PC-9 (cell line): ENCODE measurements around the gene CCDC191. TPM values are rescaled to one million over a fixed set of nuclear protein-coding genes. Genes with fewer than 3 reads are reported as not detected.

Experiments
- BruUV-seq: library from RNA; stranded (reverse); fragments of 400-500 nt; replicated peaks from 2 replicates; lab custom pipeline; 2021; lab: Mats Ljungman, UMichigan
- CTCF ChIA-PET: fragments of 300-600 bp; sonication (Branson Sonifier 250); formaldehyde crosslinking; loops from one replicate; lab custom pipeline; 2022; ENCODE audit warnings: antibody characterized with exemption; lab: Charles Lee
- POLR2A ChIA-PET: fragments of 300-600 bp; sonication (Branson Sonifier 250); formaldehyde crosslinking; loops from one replicate; lab custom pipeline; 2022; ENCODE audit warnings: antibody characterized with exemption; ENCODE audit not compliant: unreplicated experiment; lab: Charles Lee
- DNase-seq, 2 experiments: peaks; one replicate each; pipeline versions ENCODE4 v3.0.0 to v3.0.0-alpha.2; 2015 to 2022; ENCODE audit warnings: mixed read lengths in 1 of 2
- H2AFZ ChIP-seq: fragments of 200-600 bp; sonication (generic); 2 replicates; pipeline ENCODE4 v1.8.1; 2017; ENCODE audit warnings: antibody characterized with exemption
- H3F3A ChIP-seq: fragments of 200-600 bp; sonication (generic); 2 replicates; pipeline ENCODE4 v1.8.1; 2017; ENCODE audit warnings: antibody characterized with exemption, mild to moderate bottlenecking, low read depth; ENCODE audit not compliant: insufficient read depth
- H3K27ac ChIP-seq: fragments of 200-600 bp; sonication (generic); 2 replicates; pipeline ENCODE4 v1.6.1; 2016; ENCODE audit warnings: mixed run types
- H3K27me3 ChIP-seq: fragments of 200-600 bp; sonication (generic); 2 replicates; pipeline ENCODE4 v1.6.1; 2016; ENCODE audit warnings: low read depth, mixed run types; ENCODE audit not compliant: insufficient read depth
- H3K36me3 ChIP-seq: fragments of 200-600 bp; sonication (generic); 2 replicates; pipeline ENCODE4 v1.6.1; 2016; ENCODE audit warnings: low read depth, mixed run types
- H3K4me1 ChIP-seq: fragments of 200-600 bp; sonication (generic); replicated peaks from 2 replicates; pipeline ENCODE4 v1.6.1; 2016; ENCODE audit warnings: mixed run types; ENCODE audit not compliant: insufficient read depth
- H3K4me2 ChIP-seq: fragments of 200-600 bp; sonication (generic); 2 replicates; pipeline ENCODE4 v1.6.1; 2017; ENCODE audit warnings: mixed run types
- H3K4me3 ChIP-seq: fragments of 200-600 bp; sonication (generic); 2 replicates; pipeline ENCODE4 v1.6.1; 2016; ENCODE audit warnings: mixed run types
- H3K79me2 ChIP-seq: fragments of 200-600 bp; sonication (generic); 2 replicates; pipeline ENCODE4 v1.6.1; 2017; ENCODE audit warnings: low read depth, mixed run types
- H3K9me2 ChIP-seq: fragments of 200-600 bp; sonication (generic); 2 replicates; pipeline ENCODE4 v1.8.1; 2017; ENCODE audit warnings: mild to moderate bottlenecking; ENCODE audit not compliant: insufficient read depth
- H3K9me3 ChIP-seq: fragments of 200-600 bp; sonication (generic); 2 replicates; pipeline ENCODE4 v1.8.1; 2016; ENCODE audit warnings: low read depth; ENCODE audit not compliant: insufficient read depth
- H4K20me1 ChIP-seq: fragments of 200-600 bp; sonication (generic); 2 replicates; pipeline ENCODE4 v1.8.1; 2017; ENCODE audit not compliant: insufficient read depth
- EZH2 ChIP-seq: fragments of 200-600 bp; sonication (generic); IDR thresholded peaks from 2 replicates; pipeline ENCODE4 v1.8.0; 2017; ENCODE audit warnings: antibody characterized with exemption, low read depth
- intact Hi-C: fragments of 100-400 bp; cut with micrococcal nuclease; formaldehyde crosslinking; loops from one replicate; pipeline ENCODE4 v1.10.0; 2022; ENCODE audit not compliant: unreplicated experiment
- total RNA-seq: library from RNA; stranded (reverse); gene quantifications from 2 replicates; pipeline ENCODE4 v1.2.3, GENCODE V29; 2021
- TF ChIP-seq, protein P1 (sequence below): fragments of 200-600 bp; sonication (generic); conservative IDR thresholded peaks from 2 replicates; pipeline ENCODE4 v1.6.1; 2017; ENCODE audit warnings: mixed run types, antibody characterized with exemption, mild to moderate bottlenecking, moderate library complexity

Gene CCDC191
- total RNA-seq, 1 experiment from 2014 or later, result 11.0 TPM

DNA sequence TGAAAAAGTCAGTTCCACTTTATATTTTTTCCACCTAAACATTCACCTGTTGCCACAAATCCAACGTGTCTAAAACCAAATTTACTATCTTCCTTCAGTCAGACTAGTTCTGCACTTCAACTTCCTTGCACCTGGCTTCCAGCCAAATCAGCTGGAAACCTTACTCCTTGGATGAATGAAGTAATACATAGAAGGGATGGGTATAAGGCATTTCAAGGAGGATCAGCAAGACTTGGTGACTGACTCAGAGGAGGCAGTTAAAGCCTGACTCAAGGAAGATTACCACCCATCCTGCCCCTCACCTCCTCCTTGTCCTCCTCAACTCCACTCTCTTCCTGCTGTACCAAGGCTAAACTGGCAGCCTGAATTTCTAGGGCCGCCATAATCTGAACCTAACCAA, 37.3 kb upstream of the CCDC191 start:
- H3K79me2 ChIP-seq, result no peaks in the 10 kb centered on the region
- POLR2A ChIA-PET, result no interaction called here
- H2AFZ ChIP-seq, result no peak overlapping the region
- H3K4me3 ChIP-seq, result no peak overlapping the region
- no peaks in the 10 kb centered on the region for H3K27me3 ChIP-seq
- H3K9me3 ChIP-seq, result no peaks in the 10 kb centered on the region
- DNase-seq, result peak; percentile 56 to 73
- no peak for TF ChIP-seq EZH2
- TF ChIP-seq, protein P1, sequence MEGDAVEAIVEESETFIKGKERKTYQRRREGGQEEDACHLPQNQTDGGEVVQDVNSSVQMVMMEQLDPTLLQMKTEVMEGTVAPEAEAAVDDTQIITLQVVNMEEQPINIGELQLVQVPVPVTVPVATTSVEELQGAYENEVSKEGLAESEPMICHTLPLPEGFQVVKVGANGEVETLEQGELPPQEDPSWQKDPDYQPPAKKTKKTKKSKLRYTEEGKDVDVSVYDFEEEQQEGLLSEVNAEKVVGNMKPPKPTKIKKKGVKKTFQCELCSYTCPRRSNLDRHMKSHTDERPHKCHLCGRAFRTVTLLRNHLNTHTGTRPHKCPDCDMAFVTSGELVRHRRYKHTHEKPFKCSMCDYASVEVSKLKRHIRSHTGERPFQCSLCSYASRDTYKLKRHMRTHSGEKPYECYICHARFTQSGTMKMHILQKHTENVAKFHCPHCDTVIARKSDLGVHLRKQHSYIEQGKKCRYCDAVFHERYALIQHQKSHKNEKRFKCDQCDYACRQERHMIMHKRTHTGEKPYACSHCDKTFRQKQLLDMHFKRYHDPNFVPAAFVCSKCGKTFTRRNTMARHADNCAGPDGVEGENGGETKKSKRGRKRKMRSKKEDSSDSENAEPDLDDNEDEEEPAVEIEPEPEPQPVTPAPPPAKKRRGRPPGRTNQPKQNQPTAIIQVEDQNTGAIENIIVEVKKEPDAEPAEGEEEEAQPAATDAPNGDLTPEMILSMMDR, result no peak
- CTCF ChIA-PET, result no interaction called here
- H3K9me2 ChIP-seq, result no peaks in the 10 kb centered on the region
- H4K20me1 ChIP-seq, result no peaks in the 10 kb centered on the region
- no peaks in the 10 kb centered on the region for H3F3A ChIP-seq
- no peak overlapping the region for H3K4me2 ChIP-seq
- intact Hi-C loops, result no loop called here
- 0 out of 2 replicates have a peak, but pooled peaks cover 3% of the 10 kb centered on the region for H3K4me1 ChIP-seq
- H3K27ac ChIP-seq, result no peak overlapping the region
- no TSS peak for BruUV-seq
- no peaks in the 10 kb centered on the region for H3K36me3 ChIP-seq

- CTCF ChIA-PET, result no interaction called here
Observed at GRCh38 chr3:114093016-114093380, 36.7 kb upstream of the CCDC191 start.

DNA sequence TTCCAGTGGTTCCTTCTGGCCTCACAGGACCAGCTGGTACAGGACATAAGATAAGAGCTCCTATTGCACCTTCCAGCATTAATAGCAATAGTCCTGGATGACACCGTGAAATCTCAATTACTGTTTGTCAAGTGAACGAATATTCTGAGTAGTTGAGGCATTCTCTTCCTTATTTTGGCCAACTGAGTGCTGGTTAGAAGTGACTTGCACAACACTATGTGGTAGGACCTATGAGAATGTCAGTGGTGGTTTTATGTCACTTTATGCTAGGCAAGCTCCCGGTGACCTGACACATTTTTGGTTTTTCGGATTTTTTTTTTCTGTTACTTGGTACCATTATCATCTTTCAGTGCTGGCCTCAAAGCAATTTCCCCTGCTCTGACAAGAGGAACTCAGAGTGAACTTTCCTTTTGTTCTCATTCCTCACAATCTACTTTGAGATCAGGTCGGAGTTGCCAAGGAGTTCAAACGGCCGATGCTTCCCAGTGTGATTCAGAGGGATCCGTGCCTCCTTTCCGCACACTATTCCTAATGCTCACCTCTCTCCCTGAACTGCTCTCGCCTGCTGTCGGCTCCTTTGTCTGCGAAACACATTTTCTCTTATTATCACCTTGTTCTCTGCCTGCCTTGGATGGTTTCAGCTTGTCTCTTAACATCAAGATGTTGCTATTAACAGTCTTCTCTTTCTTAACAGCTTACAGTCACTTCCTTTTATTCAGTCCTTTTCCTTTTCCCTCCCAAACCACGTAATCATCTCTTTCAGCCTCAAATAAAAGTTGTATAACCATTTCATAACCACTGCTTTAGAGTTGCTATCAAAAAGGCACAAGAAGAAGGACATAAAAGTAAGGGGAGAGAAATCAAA, 36.1 kb upstream of the CCDC191 start:
- no TSS peak for BruUV-seq
- Histone ChIP-seq H3K79me2 (no peaks in the 10 kb centered on the region), H2AFZ (no peak overlapping the region), H3K4me2 (no peak overlapping the region), H3K36me3 (no peaks in the 10 kb centered on the region), H3K9me2 (no peaks in the 10 kb centered on the region), H3K27me3 (no peaks in the 10 kb centered on the region), H3F3A (no peaks in the 10 kb centered on the region), H4K20me1 (no peaks in the 10 kb centered on the region), H3K27ac (no peak overlapping the region), H3K4me3 (no peak overlapping the region), H3K4me1 (0 out of 2 replicates have a peak, but pooled peaks cover 3% of the 10 kb centered on the region), H3K9me3 (no peaks in the 10 kb centered on the region)
- ChIA-PET POLR2A (no interaction called here), CTCF (no interaction called here)
- TF ChIP-seq, protein P1, result no peak
- TF ChIP-seq EZH2, result no peak
- intact Hi-C loops, result no loop called here
- DNase-seq, result no peak

More at GRCh38 chr3:114093016-114093380, 36.7 kb upstream of the CCDC191 start:
- H2AFZ ChIP-seq, result no peak overlapping the region
- H3K4me3 ChIP-seq, result no peak overlapping the region
- no peaks in the 10 kb centered on the region for H3K36me3 ChIP-seq
- no peak overlapping the region for H3K4me2 ChIP-seq
- H3K9me3 ChIP-seq, result no peaks in the 10 kb centered on the region
- no TSS peak for BruUV-seq
- H3K27ac ChIP-seq, result no peak overlapping the region
- intact Hi-C loops, result no loop called here
- no peaks in the 10 kb centered on the region for H4K20me1 ChIP-seq
- H3K27me3 ChIP-seq, result no peaks in the 10 kb centered on the region
- TF ChIP-seq, protein P1, result no peak
- TF ChIP-seq EZH2, result no peak
- no peaks in the 10 kb centered on the region for H3K79me2 ChIP-seq
- no peaks in the 10 kb centered on the region for H3K9me2 ChIP-seq
- no peaks in the 10 kb centered on the region for H3F3A ChIP-seq
- 0 out of 2 replicates have a peak, but pooled peaks cover 3% of the 10 kb centered on the region for H3K4me1 ChIP-seq
- DNase-seq, result no peak
- POLR2A ChIA-PET, result no interaction called here
